GM21367 (cell line): ENCODE data around the gene ARSI.

Experiments used
- ATAC-seq: cut with Tn5 transposase; IDR thresholded peaks from one replicate; pipeline ENCODE4 v1.9.1; 2021; ENCODE audit not compliant: unreplicated experiment

ARSI gene

GRCh38 chr5:150271296-150271692 lies 31.4 kb downstream of the ARSI start:
- ATAC-seq: no peak

- no peak for ATAC-seq
These were observed 32.0 kb downstream of the ARSI start for GRCh38 chr5:150270541-150271295.

GRCh38 chr5:150266871-150267291 lies 35.8 kb downstream of the ARSI start:
- no peak for ATAC-seq

GRCh38 chr5:150265870-150266383 lies 36.8 kb downstream of the ARSI start:
- ATAC-seq: no peak

- ATAC-seq: no peak
These were observed 37.8 kb downstream of the ARSI start for GRCh38 chr5:150264667-150265603.

GRCh38 chr5:150263801-150264621 lies 38.7 kb downstream of the ARSI start:
- no peak for ATAC-seq

GRCh38 chr5:150263375-150263775 lies 39.3 kb downstream of the ARSI start:
- no peak for ATAC-seq

GRCh38 chr5:150262502-150262901 lies 40.2 kb downstream of the ARSI start:
- ATAC-seq: no peak

GRCh38 chr5:150261231-150261630 lies 41.5 kb downstream of the ARSI start:
- ATAC-seq: no peak

- ATAC-seq: no peak
These were observed 44.6 kb downstream of the ARSI start for GRCh38 chr5:150258130-150258529.

GRCh38 chr5:150257424-150257823 lies 45.3 kb downstream of the ARSI start:
- ATAC-seq: no peak

- ATAC-seq: no peak
These were observed 46.2 kb downstream of the ARSI start for GRCh38 chr5:150256410-150257064.

- ATAC-seq: no peak
These were observed 46.9 kb downstream of the ARSI start for GRCh38 chr5:150255659-150256409.

- ATAC-seq: no peak
These were observed 47.9 kb downstream of the ARSI start for GRCh38 chr5:150254774-150255173.

GRCh38 chr5:150254363-150254762 lies 48.3 kb downstream of the ARSI start:
- ATAC-seq: no peak

- ATAC-seq: no peak
These were observed 49.1 kb downstream of the ARSI start for GRCh38 chr5:150253416-150254208.

GRCh38 chr5:150252489-150252888 lies 50.2 kb downstream of the ARSI start:
- no peak for ATAC-seq

GRCh38 chr5:150251504-150251903 lies 51.2 kb downstream of the ARSI start:
- no peak for ATAC-seq

GRCh38 chr5:150249744-150250143 lies 53.0 kb downstream of the ARSI start:
- no peak for ATAC-seq
